Hepatocyte (in vitro differentiated cells): Measurements from ENCODE around the gene ADAMTS4.

Experiments
- CTCF ChIP-seq: fragments of 200-600 bp; sonication (generic); IDR thresholded peaks from 2 replicates; pipeline ENCODE4 v1.5.1; 2016; ENCODE audit warnings: antibody characterized with exemption, mild to moderate bottlenecking; ENCODE audit not compliant: poor library complexity
- EZH2 ChIP-seq: fragments of 200-600 bp; sonication (generic); IDR thresholded peaks from 2 replicates; pipeline ENCODE4 v1.6.1; 2016; ENCODE audit warnings: antibody characterized with exemption, mild to moderate bottlenecking, borderline replicate concordance
- EZH2phosphoT487 ChIP-seq: fragments of 200-600 bp; sonication (generic); IDR thresholded peaks from one replicate; pipeline ENCODE4 v1.6.1; 2018; ENCODE audit warnings: antibody characterized with exemption, mild to moderate bottlenecking, low read depth, moderate library complexity; ENCODE audit not compliant: unreplicated experiment, severe bottlenecking

DNA sequence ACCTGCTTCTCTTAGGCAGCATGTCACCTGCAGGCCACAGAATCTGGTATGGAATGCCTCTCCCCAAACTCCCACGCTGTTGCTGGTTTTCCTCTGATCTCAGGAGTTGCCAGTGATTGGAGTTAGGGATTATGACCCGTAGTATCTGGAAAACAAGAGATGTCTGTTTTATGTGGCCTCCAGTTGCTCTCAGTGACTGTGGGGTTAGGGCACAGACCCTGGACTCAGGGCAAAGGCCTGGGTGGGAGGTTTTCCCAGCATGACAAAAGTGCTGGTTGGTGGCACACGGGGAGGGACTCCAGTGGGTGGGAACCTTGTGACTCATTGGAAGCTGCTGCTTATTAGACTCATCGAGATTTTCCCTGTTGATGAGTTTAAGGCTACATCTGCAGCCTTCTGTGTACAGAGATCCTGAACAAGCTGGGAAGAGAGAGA lies 39.2 kb upstream of the ADAMTS4 start, which contains the start of gene NR1I3:
- TF ChIP-seq CTCF (no peak), EZH2 (no peak), EZH2phosphoT487 (no peak)
